Esophagus squamous epithelium (tissue), 4 donors: ENCODE data around the gene UPP2.

Experiments used
- CTCF ChIP-seq, 6 experiments: fragments of 450-650 bp in 4 of 6; fragments of 200-600 bp in 2 of 6; sonication (generic) in 2 of 6; IDR thresholded peaks; one replicate each; pipeline ENCODE4 v1.5.1; 2016 to 2019; ENCODE audit warnings: antibody characterized with exemption in 6 of 6, mild to moderate bottlenecking in 4 of 6, moderate library complexity in 4 of 6
- POLR2A ChIP-seq, 4 donors: fragments of 450-650 bp; IDR thresholded peaks; one replicate each; pipeline ENCODE4 v1.6.1; 2017; ENCODE audit warnings: antibody characterized with exemption in 4 of 4, mild to moderate bottlenecking in 4 of 4, moderate library complexity in 3 of 4

GRCh38 chr2:158120102-158120501, 18.4 kb downstream of the UPP2 start:
- no peak for TF ChIP-seq CTCF (IDR thresholded peaks at IDR 0.05)
- TF ChIP-seq POLR2A (IDR thresholded peaks at IDR 0.05) = no peak
